ENCODE results near the gene INO80B. TPM values are rescaled to one million over a fixed set of nuclear protein-coding genes. Genes with fewer than 3 reads are reported as not detected.

Gene INO80B
- polyA plus RNA-seq, 2 of the 4 experiments (the other 2 are of a cell fraction), result 19.9 to 74.6 TPM

GRCh38 chr2:74425523-74425922 lies 29.4 kb upstream of the INO80B start:
- Histone ChIP-seq H3K4me2 (no peak overlapping the region), H3K4me1 (peaks cover 11% of the 10 kb centered on the region; the same call in 1 of the 3 replicates), H3K27ac (no peak overlapping the region), H3K9me3 (no peaks in the 10 kb centered on the region), H3K4me3 (no peak overlapping the region)
- FAIRE-seq (no peak), ATAC-seq (no peak), DNase-seq (ENCODE audit: low read depth in 1 of 2, low spot score in 1 of 2) (no peak)
- ChIA-PET POLR2A (no interaction called here), CTCF (interaction anchor here (1.6 to 2.1 kb wide), 2 partner anchors 15 to 33 kb away, joined by 6 read pairs; no protein-coding TSS in a partner anchor)
- 78% methylated on average over 6 of the region's 7 CpGs for WGBS (ENCODE audit: missing lambda C conversion rate)
- TF ChIP-seq NR3C1 (IDR thresholded peaks at IDR 0.05) (no peak), POLR2A (IDR thresholded peaks at IDR 0.05; ENCODE audit: low read length) (no peak), FOSL2 (IDR thresholded peaks at IDR 0.05) (no peak), FOSL2 (CRISPR knock-in tag; IDR thresholded peaks at IDR 0.05) (no peak), EHF (CRISPR knock-in tag; IDR thresholded peaks at IDR 0.05) (no peak), EP300 (IDR thresholded peaks at IDR 0.05) (no peak), GATA3 (IDR thresholded peaks at IDR 0.05; ENCODE audit: borderline replicate concordance) (no peak), JUN (IDR thresholded peaks at IDR 0.05) (no peak), HMGXB4 (CRISPR knock-in tag; IDR thresholded peaks at IDR 0.05; ENCODE audit: borderline replicate concordance) (no peak)
- TF ChIP-seq, protein P1, sequence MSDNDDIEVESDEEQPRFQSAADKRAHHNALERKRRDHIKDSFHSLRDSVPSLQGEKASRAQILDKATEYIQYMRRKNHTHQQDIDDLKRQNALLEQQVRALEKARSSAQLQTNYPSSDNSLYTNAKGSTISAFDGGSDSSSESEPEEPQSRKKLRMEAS (IDR thresholded peaks at IDR 0.05), result no peak
- TF ChIP-seq, protein P2, sequence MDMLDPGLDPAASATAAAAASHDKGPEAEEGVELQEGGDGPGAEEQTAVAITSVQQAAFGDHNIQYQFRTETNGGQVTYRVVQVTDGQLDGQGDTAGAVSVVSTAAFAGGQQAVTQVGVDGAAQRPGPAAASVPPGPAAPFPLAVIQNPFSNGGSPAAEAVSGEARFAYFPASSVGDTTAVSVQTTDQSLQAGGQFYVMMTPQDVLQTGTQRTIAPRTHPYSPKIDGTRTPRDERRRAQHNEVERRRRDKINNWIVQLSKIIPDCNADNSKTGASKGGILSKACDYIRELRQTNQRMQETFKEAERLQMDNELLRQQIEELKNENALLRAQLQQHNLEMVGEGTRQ (IDR thresholded peaks at IDR 0.05), result no peak
- TF ChIP-seq, protein P3, sequence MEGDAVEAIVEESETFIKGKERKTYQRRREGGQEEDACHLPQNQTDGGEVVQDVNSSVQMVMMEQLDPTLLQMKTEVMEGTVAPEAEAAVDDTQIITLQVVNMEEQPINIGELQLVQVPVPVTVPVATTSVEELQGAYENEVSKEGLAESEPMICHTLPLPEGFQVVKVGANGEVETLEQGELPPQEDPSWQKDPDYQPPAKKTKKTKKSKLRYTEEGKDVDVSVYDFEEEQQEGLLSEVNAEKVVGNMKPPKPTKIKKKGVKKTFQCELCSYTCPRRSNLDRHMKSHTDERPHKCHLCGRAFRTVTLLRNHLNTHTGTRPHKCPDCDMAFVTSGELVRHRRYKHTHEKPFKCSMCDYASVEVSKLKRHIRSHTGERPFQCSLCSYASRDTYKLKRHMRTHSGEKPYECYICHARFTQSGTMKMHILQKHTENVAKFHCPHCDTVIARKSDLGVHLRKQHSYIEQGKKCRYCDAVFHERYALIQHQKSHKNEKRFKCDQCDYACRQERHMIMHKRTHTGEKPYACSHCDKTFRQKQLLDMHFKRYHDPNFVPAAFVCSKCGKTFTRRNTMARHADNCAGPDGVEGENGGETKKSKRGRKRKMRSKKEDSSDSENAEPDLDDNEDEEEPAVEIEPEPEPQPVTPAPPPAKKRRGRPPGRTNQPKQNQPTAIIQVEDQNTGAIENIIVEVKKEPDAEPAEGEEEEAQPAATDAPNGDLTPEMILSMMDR (IDR thresholded peaks at IDR 0.05), result no peak

GRCh38 chr2:74426181-74426758 lies 28.6 kb upstream of the INO80B start:
- 88% methylated on average over 11 of the region's 14 CpGs for WGBS (ENCODE audit: missing lambda C conversion rate)
- no peak overlapping the region for H3K4me3 ChIP-seq
- POLR2A ChIA-PET, result interaction anchor here (1.3 kb wide), 1 partner anchor 14 kb away, joined by 4 read pairs; no protein-coding TSS in a partner anchor
- H3K4me2 ChIP-seq, result no peak overlapping the region
- H3K27ac ChIP-seq, result no peak overlapping the region
- TF ChIP-seq HMGXB4 (CRISPR knock-in tag; IDR thresholded peaks at IDR 0.05; ENCODE audit: borderline replicate concordance) (no peak), KDM5A (IDR thresholded peaks at IDR 0.05) (no peak), HDAC2 (IDR thresholded peaks at IDR 0.05) (no peak), ATOH8 (CRISPR knock-in tag; IDR thresholded peaks at IDR 0.05; ENCODE audit: low read depth) (no peak), ZC3H11A (IDR thresholded peaks at IDR 0.05) (no peak), E2F6 (IDR thresholded peaks at IDR 0.05; ENCODE audit: borderline replicate concordance, low read depth) (no peak), NFE2L2 (conservative IDR thresholded peaks at IDR 0.05; ENCODE audit: low read length) (no peak), HOXB13 (CRISPR knock-in tag; IDR thresholded peaks at IDR 0.05; ENCODE audit: low read depth) (no peak), CEBPB (IDR thresholded peaks at IDR 0.05) (no peak), CBX2 (IDR thresholded peaks at IDR 0.05; ENCODE audit: borderline replicate concordance, low read depth) (no peak), FOXS1 (CRISPR knock-in tag; IDR thresholded peaks at IDR 0.05) (no peak), SREBF2 (IDR thresholded peaks at IDR 0.05) (no peak)
- TF ChIP-seq, protein P3 (IDR thresholded peaks at IDR 0.05), result no peak
- TF ChIP-seq, protein P1 (IDR thresholded peaks at IDR 0.05), result no peak
- DNase-seq (ENCODE audit: low read depth in 1 of 2, low spot score in 1 of 2) (no peak), ATAC-seq (no peak), FAIRE-seq (no peak)
- H3K4me1 ChIP-seq, result peaks cover 8% of the 10 kb centered on the region; the same call in 1 of the 3 replicates
- CTCF ChIA-PET, result no interaction called here
- no peaks in the 10 kb centered on the region for H3K9me3 ChIP-seq
